IMR-90 (cell line): ENCODE measurements around the gene KAZN. TPM values are rescaled to one million over a fixed set of nuclear protein-coding genes. Genes with fewer than 3 reads are reported as not detected.

ENCODE experiments used
- ATAC-seq: fragments of 200-7000 bp; cut with Tn5 transposase; 2 replicates; pipeline ENCODE4 v1.9.1; 2020; ENCODE audit warnings: low read depth, mild to moderate bottlenecking, moderate library complexity
- BruUV-seq: library from RNA; stranded (reverse); fragments of 400-500 nt; replicated peaks from 2 replicates; lab custom pipeline; 2021; lab: Mats Ljungman, UMichigan
- CTCF ChIA-PET: fragments of 300-600 bp; formaldehyde crosslinking; extraction: SDS; loops from one replicate; lab custom pipeline; 2021; ENCODE audit warnings: antibody characterized with exemption; lab: Yijun Ruan, JAX
- POLR2A ChIA-PET: fragments of 300-600 bp; sonication (Branson Sonifier 250); formaldehyde crosslinking; loops from one replicate; lab custom pipeline; 2022; ENCODE audit warnings: antibody characterized with exemption; ENCODE audit not compliant: unreplicated experiment; lab: Charles Lee
- DNase-seq: peaks from one replicate; pipeline ENCODE4 v3.0.0; 2013
- H2AFZ ChIP-seq: replicated peaks from 2 replicates; pipeline ENCODE3; 2013; ENCODE audit warnings: low read length, mild to moderate bottlenecking; ENCODE audit not compliant: poor library complexity
- H2AK5ac ChIP-seq: 2 replicates; pipeline ENCODE4 v1.6.1; 2013; ENCODE audit warnings: low read depth, low read length, inconsistent platforms
- H2AK9ac ChIP-seq: replicated peaks from 2 replicates; pipeline ENCODE3; 2013; ENCODE audit warnings: mild to moderate bottlenecking, low read depth, low read length, moderate library complexity; ENCODE audit not compliant: poor library complexity
- H2BK120ac ChIP-seq: 2 replicates; pipeline ENCODE4 v1.6.1; 2013; ENCODE audit warnings: low read depth, low read length, inconsistent platforms
- H2BK15ac ChIP-seq: 3 replicates; pipeline ENCODE4 v1.6.1; 2013; ENCODE audit warnings: low read depth, low read length, inconsistent platforms
- H2BK20ac ChIP-seq: 2 replicates; pipeline ENCODE4 v1.6.1; 2013; ENCODE audit warnings: low read depth, mild to moderate bottlenecking, inconsistent platforms, low read length, moderate library complexity
- H2BK5ac ChIP-seq: 2 replicates; pipeline ENCODE4 v1.6.1; 2013; ENCODE audit warnings: mild to moderate bottlenecking, low read depth, low read length, inconsistent platforms; ENCODE audit not compliant: poor library complexity, severe bottlenecking
- H3K14ac ChIP-seq: replicated peaks from 2 replicates; pipeline ENCODE4 v1.6.1; 2013; ENCODE audit warnings: low read depth, low read length, inconsistent platforms
- H3K18ac ChIP-seq: 2 replicates; pipeline ENCODE4 v1.6.1; 2013; ENCODE audit warnings: low read depth, low read length, control low read depth
- H3K23ac ChIP-seq: 2 replicates; pipeline ENCODE4 v1.6.1; 2013; ENCODE audit warnings: low read depth, low read length, inconsistent platforms
- H3K27ac ChIP-seq: 2 replicates; pipeline ENCODE4 v1.5.1; 2013; ENCODE audit warnings: mild to moderate bottlenecking, control low read depth, low read length; ENCODE audit not compliant: insufficient read depth
- H3K27me3 ChIP-seq: 2 replicates; pipeline ENCODE4 v1.6.1; 2013; ENCODE audit warnings: low read length; ENCODE audit not compliant: control insufficient read depth, insufficient read depth
- H3K36me3 ChIP-seq: 2 replicates; pipeline ENCODE4 v1.6.1; 2013; ENCODE audit warnings: low read length, mixed read lengths; ENCODE audit not compliant: control insufficient read depth, insufficient read depth
- H3K4ac ChIP-seq: 2 replicates; pipeline ENCODE4 v1.6.1; 2013; ENCODE audit warnings: low read depth, low read length, inconsistent platforms
- H3K4me1 ChIP-seq: 2 replicates; pipeline ENCODE4 v1.6.1; 2013; ENCODE audit warnings: low read length, mixed read lengths; ENCODE audit not compliant: control insufficient read depth, insufficient read depth
- H3K4me2 ChIP-seq: 2 replicates; pipeline ENCODE4 v1.6.1; 2013; ENCODE audit warnings: low read depth, mild to moderate bottlenecking, control low read depth, low read length, moderate library complexity
- H3K4me3 ChIP-seq: 2 replicates; pipeline ENCODE4 v1.5.1; 2013; ENCODE audit warnings: low read depth, mild to moderate bottlenecking, control low read depth, low read length, moderate library complexity; ENCODE audit not compliant: insufficient read depth
- H3K56ac ChIP-seq: 2 replicates; pipeline ENCODE4 v1.6.1; 2013; ENCODE audit warnings: low read length, inconsistent platforms; ENCODE audit not compliant: insufficient read depth; ENCODE audit errors: extremely low read depth
- H3K79me1 ChIP-seq, 2 experiments: 2 replicates each; pipeline ENCODE4 v1.6.1; 2013; ENCODE audit warnings: low read length in 2 of 2, inconsistent platforms in 1 of 2, low read depth in 1 of 2
- H3K9ac ChIP-seq: 2 replicates; pipeline ENCODE4 v1.6.1; 2013; ENCODE audit warnings: low read depth, low read length, control low read depth
- H3K9me1 ChIP-seq: 2 replicates; pipeline ENCODE4 v1.6.1; 2013; ENCODE audit warnings: low read length, inconsistent platforms; ENCODE audit not compliant: insufficient read depth
- H3K9me3 ChIP-seq: 2 replicates; pipeline ENCODE4 v1.6.1; 2013; ENCODE audit warnings: low read length; ENCODE audit not compliant: control insufficient read depth, insufficient read depth
- H4K20me1 ChIP-seq: 2 replicates; pipeline ENCODE4 v1.6.1; 2013; ENCODE audit warnings: low read length, inconsistent platforms; ENCODE audit not compliant: insufficient read depth
- H4K5ac ChIP-seq: 2 replicates; pipeline ENCODE4 v1.6.1; 2013; ENCODE audit warnings: mild to moderate bottlenecking, low read depth, low read length, control low read depth
- H4K8ac ChIP-seq, 2 experiments: 2 replicates each; pipeline ENCODE4 v1.6.1; 2013; ENCODE audit warnings: low read depth in 2 of 2, low read length in 2 of 2, control low read depth in 1 of 2, inconsistent platforms in 1 of 2
- H4K91ac ChIP-seq: 2 replicates; pipeline ENCODE4 v1.6.1; 2013; ENCODE audit warnings: low read depth, low read length, inconsistent platforms; ENCODE audit not compliant: insufficient read depth
- BHLHE40 ChIP-seq: fragments of 150-350 bp; IDR thresholded peaks from 2 replicates; pipeline ENCODE4 v1.6.1; 2016; ENCODE audit warnings: mild to moderate bottlenecking, low read depth, low read length
- CEBPB ChIP-seq: IDR thresholded peaks from 2 replicates; pipeline ENCODE4 v1.6.1; 2012; ENCODE audit warnings: low read depth, low read length, improper control_type of control experiment
- CHD1 ChIP-seq: IDR thresholded peaks from 2 replicates; pipeline ENCODE4 v1.6.1; 2012; ENCODE audit warnings: low read depth, low read length, improper control_type of control experiment
- CTCF ChIP-seq: conservative IDR thresholded peaks from 2 replicates; pipeline ENCODE4 v1.5.1; 2012; ENCODE audit warnings: mild to moderate bottlenecking, low read depth, low read length, improper control_type of control experiment
- ELK1 ChIP-seq: fragments of 150-350 bp; IDR thresholded peaks from 2 replicates; pipeline ENCODE4 v1.6.1; 2016; ENCODE audit warnings: low read depth, mild to moderate bottlenecking, low read length, moderate library complexity, borderline replicate concordance
- FOS ChIP-seq: fragments of 150-350 bp; IDR thresholded peaks from 2 replicates; pipeline ENCODE4 v1.6.1; 2016; ENCODE audit warnings: low read depth, low read length
- MAFK ChIP-seq: IDR thresholded peaks from 2 replicates; pipeline ENCODE4 v1.6.1; 2012; ENCODE audit warnings: low read depth, low read length, improper control_type of control experiment
- MAZ ChIP-seq: IDR thresholded peaks from 2 replicates; pipeline ENCODE4 v1.6.1; 2012; ENCODE audit warnings: low read depth, mild to moderate bottlenecking, low read length, improper control_type of control experiment, moderate library complexity, borderline replicate concordance
- MXI1 ChIP-seq: IDR thresholded peaks from 2 replicates; pipeline ENCODE4 v1.6.1; 2012; ENCODE audit warnings: low read depth, mild to moderate bottlenecking, low read length, moderate library complexity, borderline replicate concordance
- NFE2L2 ChIP-seq: fragments of 150-350 bp; IDR thresholded peaks from 2 replicates; pipeline ENCODE4 v1.6.1; 2016; ENCODE audit warnings: low read depth, mild to moderate bottlenecking, low read length
- POLR2A ChIP-seq: IDR thresholded peaks from 2 replicates; pipeline ENCODE4 v1.6.1; 2012; ENCODE audit warnings: mild to moderate bottlenecking, low read depth, low read length
- RAD21 ChIP-seq: IDR thresholded peaks from 2 replicates; pipeline ENCODE4 v1.6.1; 2012; ENCODE audit warnings: low read length, improper control_type of control experiment
- RCOR1 ChIP-seq: IDR thresholded peaks from 2 replicates; pipeline ENCODE4 v1.6.1; 2012; ENCODE audit warnings: mild to moderate bottlenecking, low read length, improper control_type of control experiment; ENCODE audit not compliant: insufficient replicate concordance
- RFX5 ChIP-seq: IDR thresholded peaks from 2 replicates; pipeline ENCODE4 v1.8.0; 2012; ENCODE audit warnings: low read depth, mild to moderate bottlenecking, low read length, moderate library complexity
- SMC3 ChIP-seq: fragments of 150-350 bp; IDR thresholded peaks from 2 replicates; pipeline ENCODE4 v1.6.1; 2016; ENCODE audit warnings: low read depth, mild to moderate bottlenecking, antibody characterized with exemption, low read length, moderate library complexity
- USF2 ChIP-seq: fragments of 150-350 bp; IDR thresholded peaks from 2 replicates; pipeline ENCODE4 v1.6.1; 2017; ENCODE audit warnings: mild to moderate bottlenecking, antibody characterized with exemption, low read length, low read depth
- WGBS, 2 experiments: methylation state at CpG; one replicate each; pipeline versions ENCODE4 v1.1.5 to v1.1.7; 2013; ENCODE audit warnings: missing lambda C conversion rate in 2 of 2; ENCODE audit not compliant: insufficient read length in 1 of 2; ENCODE audit errors: extremely low coverage in 2 of 2; 5-methylcytosine and 5-hydroxymethylcytosine counted together
- dilution Hi-C: fragments of 300-500 bp; cut with HindIII; formaldehyde crosslinking; loops from one replicate; pipeline ENCODE4 v1.14.3; 2018; ENCODE audit warnings: low sequenced_read_pairs; ENCODE audit not compliant: unreplicated experiment
- in situ Hi-C: fragments of 300-500 bp; cut with MboI; formaldehyde crosslinking; loops from 3 replicates; pipeline ENCODE4 v1.14.3; 2019; ENCODE audit warnings: low sequenced_read_pairs, inconsistent platforms, mixed read lengths
- intact Hi-C: fragments of 100-400 bp; cut with micrococcal nuclease; formaldehyde crosslinking; loops from 2 replicates; pipeline ENCODE4 v1.10.0; 2022
- polyA plus RNA-seq, 3 experiments: library from polyadenylated mRNA; depleted of rRNA; stranded (reverse); fragments of >200 nt; gene quantifications; 2 replicates each; pipeline ENCODE4 v1.2.3, GENCODE V29; 2012; ENCODE audit warnings: low replicate concordance in 1 of 3
- total RNA-seq: library from RNA; depleted of rRNA; stranded (reverse); fragments of >200 nt; gene quantifications from 2 replicates; pipeline ENCODE4 v1.2.3, GENCODE V29; 2012

Gene KAZN
- total and polyA plus RNA-seq, 2 of the 4 experiments (the other 2 are of a cell fraction) = 5.2 to 10.5 TPM

GRCh38 chr1:15007842-15008241 is 409.4 kb downstream of the KAZN start:
- intact Hi-C loops = no loop called here
- Histone ChIP-seq H3K9ac (no peak overlapping the region), H2BK20ac (no peak overlapping the region), H3K36me3 (0 out of 2 replicates have a peak, but pooled peaks cover 2% of the 10 kb centered on the region), H2AFZ (no peak overlapping the region), H3K79me1 (peaks cover 29 to 76% of the 10 kb centered on the region in 2 experiments), H4K8ac (peak overlapping the region; percentile 17 to 36; a peak in 2 of 4 replicates), H3K4ac (peak overlapping the region; percentile 78), H4K20me1 (peaks cover 29% of the 10 kb centered on the region), H3K9me1 (peaks cover 13% of the 10 kb centered on the region; the same call in 1 of the 2 replicates), H3K4me2 (no peak overlapping the region), H4K91ac (peak overlapping the region; percentile 31; the same call in 1 of the 2 replicates), H3K18ac (no peak overlapping the region; the same call in 1 of the 2 replicates), H3K14ac (0 out of 2 replicates have a peak overlapping the region, but pooled peaks have one; percentile 32), H2AK5ac (peak overlapping the region; percentile 35; the same call in 1 of the 2 replicates), H4K5ac (no peak overlapping the region; the same call in 1 of the 2 replicates), H3K56ac (no peak overlapping the region), H2AK9ac (no peak overlapping the region), H2BK15ac (no peak overlapping the region), H3K4me1 (peaks cover 14% of the 10 kb centered on the region), H2BK5ac (no peak overlapping the region), H3K4me3 (no peak overlapping the region), H3K27ac (peak overlapping the region; percentile 46; the same call in 1 of the 2 replicates), H3K23ac (no peak overlapping the region), H3K27me3 (no peaks in the 10 kb centered on the region), H3K9me3 (no peaks in the 10 kb centered on the region), H2BK120ac (peak overlapping the region; percentile 30; the same call in 1 of the 2 replicates)
- no peak for TF ChIP-seq ELK1
- no peak for TF ChIP-seq NFE2L2
- no peak for TF ChIP-seq CTCF
- TF ChIP-seq RAD21 = no peak
- no peak for TF ChIP-seq SMC3
- TF ChIP-seq RCOR1 = no peak
- no peak for TF ChIP-seq MXI1
- TF ChIP-seq MAFK = no peak
- no peak for TF ChIP-seq FOS
- TF ChIP-seq MAZ = no peak
- no peak for TF ChIP-seq CEBPB
- no peak for TF ChIP-seq USF2
- no peak for TF ChIP-seq POLR2A
- TF ChIP-seq CHD1 = no peak
- TF ChIP-seq RFX5 = no peak
- TF ChIP-seq BHLHE40 = no peak
- BruUV-seq = no TSS peak
- DNase-seq (no peak), ATAC-seq (no peak)
- ChIA-PET CTCF (interaction anchor here (1.8 kb wide), 1 partner anchor 20 kb away, joined by 5 read pairs; no protein-coding TSS in a partner anchor), POLR2A (no interaction called here)
- 75% methylated on average over 2 of the region's 12 CpGs; no CpG with 5 or more reads in 1 of the 2 experiments for WGBS, 2 experiments
- in situ Hi-C loops = no loop called here
- dilution Hi-C loops = no loop called here
